SU-DHL-6 (cell line): ENCODE measurements around the gene RNASE9.

ENCODE experiments used
- CTCF ChIP-seq: fragments of 200-600 bp; sonication (generic); IDR thresholded peaks from one replicate; pipeline ENCODE4 v1.5.1; 2017; ENCODE audit warnings: antibody characterized with exemption, mild to moderate bottlenecking, low read length, moderate library complexity; ENCODE audit not compliant: insufficient read depth, poor library complexity, severe bottlenecking
- EZH2phosphoT487 ChIP-seq: fragments of 200-600 bp; sonication (generic), shearing (Covaris generic); conservative IDR thresholded peaks from 2 replicates; pipeline ENCODE4 v1.6.1; 2018; ENCODE audit warnings: mild to moderate bottlenecking, antibody characterized with exemption, low read length, moderate library complexity, mixed read lengths

- TF ChIP-seq EZH2phosphoT487: no peak
- TF ChIP-seq CTCF: no peak
Measured at GRCh38 chr14:20602583-20602982, 41.7 kb upstream of the RNASE9 start.
